GM12872 (cell line): ENCODE results near the gene CYFIP2.

Experiments
- CTCF ChIP-seq: IDR thresholded peaks from 3 replicates; pipeline ENCODE4 v1.5.1; 2011; ENCODE audit warnings: low read depth, mild to moderate bottlenecking, low read length, moderate library complexity; ENCODE audit not compliant: insufficient read depth

Gene CYFIP2

GRCh38 chr5:157356576-157356975 is 90.7 kb downstream of the CYFIP2 start:
- no peak for TF ChIP-seq CTCF

GRCh38 chr5:157357823-157358222 is 91.9 kb downstream of the CYFIP2 start:
- no peak for TF ChIP-seq CTCF

- no peak for TF ChIP-seq CTCF
Measured at GRCh38 chr5:157358871-157359270, 92.9 kb downstream of the CYFIP2 start.

GRCh38 chr5:157359356-157360055 is 93.6 kb downstream of the CYFIP2 start:
- no peak for TF ChIP-seq CTCF

GRCh38 chr5:157362012-157362411 is 96.1 kb downstream of the CYFIP2 start:
- no peak for TF ChIP-seq CTCF

- TF ChIP-seq CTCF = no peak
Measured at GRCh38 chr5:157362502-157362901, 96.6 kb downstream of the CYFIP2 start.

- TF ChIP-seq CTCF = no peak
Measured at GRCh38 chr5:157362982-157363381, 97.1 kb downstream of the CYFIP2 start.
